ENCODE data around the gene GNA15.

GNA15 gene

GRCh38 chr19:3098515-3099346 is 37.1 kb upstream of the GNA15 start:
- Histone ChIP-seq H3K27me3 (ENCODE audit: insufficient read depth, low read length) (no peaks in the 10 kb centered on the region), H3K4me3 (ENCODE audit: low read length) (no peak overlapping the region), H3K9me3 (ENCODE audit: insufficient read depth, low read depth, low read length) (no peaks in the 10 kb centered on the region), H3K27ac (ENCODE audit: low read depth, low read length) (no peak overlapping the region), H3K9ac (ENCODE audit: low read depth, low read length) (no peak overlapping the region), H3K4me1 (ENCODE audit: insufficient read depth, low read length) (peaks cover 11% of the 10 kb centered on the region; the same call in 1 of the 2 replicates), H3K36me3 (ENCODE audit: insufficient read depth, low read length) (no peaks in the 10 kb centered on the region)
- WGBS = 92% methylated on average over 40 of the region's 40 CpGs

DNA sequence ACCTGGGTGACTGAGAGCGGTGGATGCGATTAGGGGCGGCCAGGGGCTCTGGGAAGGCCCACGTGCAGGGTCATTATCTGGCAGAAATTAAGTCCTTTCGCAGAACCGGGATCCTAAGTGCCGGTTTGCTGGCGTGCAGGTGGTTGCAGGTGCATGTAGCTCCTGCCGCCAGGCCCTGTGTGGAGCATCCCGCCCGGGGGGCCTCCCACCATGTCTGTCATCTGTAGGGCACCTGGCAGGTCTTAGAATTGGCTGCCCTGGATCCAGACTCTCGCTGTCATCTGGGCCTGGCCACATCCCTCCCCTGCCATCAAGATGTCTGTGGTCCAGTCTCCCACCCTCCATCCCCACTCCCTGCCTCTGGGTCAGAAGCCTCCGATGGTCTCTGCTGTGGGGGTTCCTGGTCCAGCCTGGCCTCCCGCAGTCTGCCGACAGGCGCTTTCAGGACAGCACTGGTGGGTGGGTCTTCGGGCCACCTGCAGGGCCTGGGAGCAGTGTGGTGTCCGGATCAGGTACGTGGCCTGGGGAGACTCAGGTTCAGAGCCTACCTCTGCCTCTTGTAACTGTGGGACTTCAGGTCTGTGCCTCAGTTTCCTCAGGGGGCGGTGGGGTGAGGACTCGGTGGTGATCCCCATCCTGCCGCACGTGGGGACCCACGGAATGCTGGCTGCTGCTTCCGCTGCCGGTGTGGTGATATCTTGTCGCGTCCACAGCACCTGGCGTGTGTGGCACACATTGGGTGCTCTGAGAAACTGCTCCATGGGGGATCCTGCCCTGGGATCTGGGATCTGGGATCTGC is 36.3 kb upstream of the GNA15 start:
- H3K36me3 ChIP-seq (ENCODE audit: insufficient read depth, low read length) = no peaks in the 10 kb centered on the region
- peaks cover 11% of the 10 kb centered on the region; the same call in 1 of the 2 replicates for H3K4me1 ChIP-seq (ENCODE audit: insufficient read depth, low read length)
- no peak overlapping the region for H3K27ac ChIP-seq (ENCODE audit: low read depth, low read length)
- H3K9ac ChIP-seq (ENCODE audit: low read depth, low read length) = no peak overlapping the region
- H3K4me3 ChIP-seq (ENCODE audit: low read length) = no peak overlapping the region
- H3K27me3 ChIP-seq (ENCODE audit: insufficient read depth, low read length) = no peaks in the 10 kb centered on the region
- WGBS = 93% methylated on average over 29 of the region's 29 CpGs
- H3K9me3 ChIP-seq (ENCODE audit: insufficient read depth, low read depth, low read length) = no peaks in the 10 kb centered on the region

GRCh38 chr19:3100331-3100730 is 35.5 kb upstream of the GNA15 start:
- H3K36me3 ChIP-seq (ENCODE audit: insufficient read depth, low read length) = no peaks in the 10 kb centered on the region
- peaks cover 8% of the 10 kb centered on the region; the same call in 1 of the 2 replicates for H3K4me1 ChIP-seq (ENCODE audit: insufficient read depth, low read length)
- 94% methylated on average over 14 of the region's 14 CpGs for WGBS
- H3K9me3 ChIP-seq (ENCODE audit: insufficient read depth, low read depth, low read length) = no peaks in the 10 kb centered on the region
- no peak overlapping the region for H3K4me3 ChIP-seq (ENCODE audit: low read length)
- no peak overlapping the region for H3K27ac ChIP-seq (ENCODE audit: low read depth, low read length)
- no peak overlapping the region for H3K9ac ChIP-seq (ENCODE audit: low read depth, low read length)
- H3K27me3 ChIP-seq (ENCODE audit: insufficient read depth, low read length) = no peaks in the 10 kb centered on the region

DNA sequence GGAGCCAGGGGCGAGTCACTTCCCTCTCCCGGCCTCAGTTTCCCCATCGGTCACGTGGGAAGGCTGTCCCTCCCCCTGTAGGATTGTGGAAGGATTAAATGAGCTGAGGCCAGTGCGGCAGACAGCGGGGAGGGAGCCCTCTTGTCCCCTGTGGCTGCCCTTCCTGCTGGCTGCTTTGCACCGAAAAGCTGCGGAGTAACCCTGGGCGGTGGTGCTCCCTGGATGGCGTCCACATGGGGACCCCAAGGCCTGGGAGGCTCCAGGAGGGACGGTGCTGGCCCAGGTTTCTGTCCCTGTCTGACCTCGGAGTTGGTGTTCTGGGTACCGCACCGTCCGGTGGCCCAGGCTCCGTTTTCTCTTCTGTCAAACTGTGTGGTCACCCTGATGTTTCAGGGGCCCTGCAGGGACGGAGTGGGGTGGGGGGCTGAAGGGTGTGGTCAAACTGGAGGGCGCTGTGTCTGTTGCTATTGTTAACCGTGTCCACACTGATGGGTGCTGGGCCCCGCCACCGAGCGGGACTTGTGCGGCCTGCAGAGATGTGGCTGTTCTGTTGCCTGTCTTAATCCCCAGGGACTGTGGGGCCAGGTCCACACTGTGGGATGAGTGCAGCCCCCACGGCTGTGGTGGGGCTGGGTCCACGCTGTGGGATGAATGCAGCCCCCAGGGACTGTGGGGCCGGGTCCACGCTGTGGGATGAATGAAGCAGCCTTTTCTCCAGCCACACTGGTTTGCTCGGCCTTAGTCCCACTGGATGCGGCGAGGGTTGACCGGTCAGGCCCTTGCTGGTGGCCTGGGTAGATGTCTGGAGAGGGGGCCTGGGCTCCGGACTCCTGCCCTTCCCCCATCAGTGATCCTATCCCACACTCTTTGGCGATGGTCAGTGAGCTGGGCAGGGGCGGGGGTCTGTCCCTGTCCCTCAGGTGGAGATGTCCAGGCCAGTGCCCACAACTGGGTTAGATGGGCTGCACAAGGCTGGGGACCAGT is 34.8 kb upstream of the GNA15 start:
- no peaks in the 10 kb centered on the region for H3K36me3 ChIP-seq (ENCODE audit: insufficient read depth, low read length)
- 88% methylated on average over 34 of the region's 34 CpGs for WGBS
- 0 out of 2 replicates have a peak, but pooled peaks cover 4% of the 10 kb centered on the region for H3K4me1 ChIP-seq (ENCODE audit: insufficient read depth, low read length)
- H3K27ac ChIP-seq (ENCODE audit: low read depth, low read length) = no peak overlapping the region
- H3K4me3 ChIP-seq (ENCODE audit: low read length) = no peak overlapping the region
- no peak overlapping the region for H3K9ac ChIP-seq (ENCODE audit: low read depth, low read length)
- no peaks in the 10 kb centered on the region for H3K27me3 ChIP-seq (ENCODE audit: insufficient read depth, low read length)
- no peaks in the 10 kb centered on the region for H3K9me3 ChIP-seq (ENCODE audit: insufficient read depth, low read depth, low read length)

DNA sequence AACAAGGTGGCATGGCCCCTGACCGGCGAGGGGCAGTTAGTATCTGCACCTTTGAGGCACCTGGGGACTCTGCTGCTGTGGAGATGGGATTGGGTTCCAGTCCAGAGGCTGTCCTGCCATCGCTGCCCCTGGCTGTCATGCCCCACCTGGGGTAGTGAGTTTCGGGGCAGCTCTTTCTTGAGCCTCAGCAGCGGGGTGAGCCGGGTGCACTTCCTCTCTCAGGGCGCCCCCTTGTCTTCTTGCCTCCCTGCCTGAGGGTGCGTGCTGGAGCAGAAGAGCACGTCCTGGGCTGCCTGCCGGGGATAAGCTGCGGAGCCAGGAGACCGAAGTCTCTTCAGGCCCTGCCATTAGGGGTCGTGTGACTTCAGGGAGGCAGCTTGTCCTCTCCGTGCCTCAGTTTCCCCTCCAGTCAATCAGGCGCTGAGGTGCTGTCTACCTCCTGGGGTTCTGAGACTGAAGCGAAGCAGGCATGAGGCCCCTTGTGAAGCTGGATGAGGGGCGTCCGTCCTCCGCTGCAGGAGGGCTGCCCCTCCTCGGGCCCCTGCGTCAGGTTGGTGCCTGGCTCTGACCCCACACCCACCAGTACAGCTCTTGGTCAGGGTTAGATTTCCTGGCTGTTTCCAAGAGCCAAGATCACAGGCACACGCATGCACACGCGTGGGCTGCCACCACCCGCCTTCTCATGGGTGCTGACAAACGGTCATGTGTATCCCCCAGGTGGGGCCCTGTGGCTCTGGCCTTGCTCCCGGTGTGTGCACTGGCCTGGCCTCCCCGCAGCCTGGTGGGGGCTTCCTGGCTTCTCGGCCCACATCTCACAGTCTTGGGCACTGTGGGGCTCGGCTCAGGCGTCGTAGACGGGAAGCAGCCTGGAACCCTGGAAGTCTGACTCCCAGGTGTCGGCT is 33.3 kb upstream of the GNA15 start:
- H3K36me3 ChIP-seq (ENCODE audit: insufficient read depth, low read length) = no peaks in the 10 kb centered on the region
- no peak overlapping the region for H3K27ac ChIP-seq (ENCODE audit: low read depth, low read length)
- no peak overlapping the region for H3K9ac ChIP-seq (ENCODE audit: low read depth, low read length)
- no peaks in the 10 kb centered on the region for H3K4me1 ChIP-seq (ENCODE audit: insufficient read depth, low read length)
- no peak overlapping the region for H3K4me3 ChIP-seq (ENCODE audit: low read length)
- H3K27me3 ChIP-seq (ENCODE audit: insufficient read depth, low read length) = no peaks in the 10 kb centered on the region
- H3K9me3 ChIP-seq (ENCODE audit: insufficient read depth, low read depth, low read length) = no peaks in the 10 kb centered on the region
- 93% methylated on average over 34 of the region's 34 CpGs for WGBS

GRCh38 chr19:3104708-3104983 is 31.2 kb upstream of the GNA15 start:
- Histone ChIP-seq H3K4me3 (ENCODE audit: low read length) (no peak overlapping the region), H3K27ac (ENCODE audit: low read depth, low read length) (no peak overlapping the region), H3K9ac (ENCODE audit: low read depth, low read length) (no peak overlapping the region), H3K36me3 (ENCODE audit: insufficient read depth, low read length) (no peaks in the 10 kb centered on the region), H3K27me3 (ENCODE audit: insufficient read depth, low read length) (no peaks in the 10 kb centered on the region), H3K4me1 (ENCODE audit: insufficient read depth, low read length) (no peaks in the 10 kb centered on the region), H3K9me3 (ENCODE audit: insufficient read depth, low read depth, low read length) (no peaks in the 10 kb centered on the region)
- 87% methylated on average over 10 of the region's 10 CpGs for WGBS

GRCh38 chr19:3105641-3106508 is 30.0 kb upstream of the GNA15 start:
- Histone ChIP-seq H3K9ac (ENCODE audit: low read depth, low read length) (no peak overlapping the region), H3K9me3 (ENCODE audit: insufficient read depth, low read depth, low read length) (no peaks in the 10 kb centered on the region), H3K27ac (ENCODE audit: low read depth, low read length) (no peak overlapping the region), H3K36me3 (ENCODE audit: insufficient read depth, low read length) (no peaks in the 10 kb centered on the region), H3K27me3 (ENCODE audit: insufficient read depth, low read length) (no peaks in the 10 kb centered on the region), H3K4me3 (ENCODE audit: low read length) (no peak overlapping the region), H3K4me1 (ENCODE audit: insufficient read depth, low read length) (no peaks in the 10 kb centered on the region)
- 95% methylated on average over 33 of the region's 33 CpGs for WGBS

DNA sequence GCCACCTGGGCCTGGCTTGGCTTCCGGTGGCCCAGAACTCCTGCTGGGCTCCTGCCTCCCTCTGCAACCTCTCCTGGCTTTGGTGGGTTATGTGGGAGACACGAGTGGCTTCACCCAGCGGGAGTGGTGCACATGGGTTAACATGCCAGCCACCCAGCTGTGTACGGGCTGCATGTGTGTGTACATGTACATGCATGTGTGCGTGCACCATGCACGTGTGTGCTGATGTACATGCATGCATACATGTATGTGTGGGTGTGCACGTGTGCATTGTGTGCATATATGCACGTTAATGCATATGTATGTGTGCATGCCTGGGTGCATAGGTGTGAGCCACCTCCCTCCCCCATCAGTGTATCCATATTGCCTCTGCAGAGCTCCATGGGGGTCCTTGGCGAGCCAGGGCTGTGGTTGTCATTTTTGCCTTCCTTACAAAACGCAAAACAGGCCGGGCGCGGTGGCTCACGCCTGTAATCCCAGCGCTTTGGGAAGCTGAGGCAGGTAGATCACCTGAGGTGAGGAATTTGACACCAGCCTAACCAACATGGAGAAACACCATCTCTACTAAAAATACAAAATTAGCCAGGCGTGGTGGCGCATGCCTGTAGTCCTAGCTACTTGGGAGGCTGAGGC is 29.2 kb upstream of the GNA15 start:
- Histone ChIP-seq H3K27me3 (ENCODE audit: insufficient read depth, low read length) (no peaks in the 10 kb centered on the region), H3K4me1 (ENCODE audit: insufficient read depth, low read length) (no peaks in the 10 kb centered on the region), H3K9me3 (ENCODE audit: insufficient read depth, low read depth, low read length) (no peaks in the 10 kb centered on the region), H3K4me3 (ENCODE audit: low read length) (no peak overlapping the region), H3K9ac (ENCODE audit: low read depth, low read length) (no peak overlapping the region), H3K27ac (ENCODE audit: low read depth, low read length) (no peak overlapping the region), H3K36me3 (ENCODE audit: insufficient read depth, low read length) (no peaks in the 10 kb centered on the region)
- 95% methylated on average over 17 of the region's 17 CpGs for WGBS

DNA sequence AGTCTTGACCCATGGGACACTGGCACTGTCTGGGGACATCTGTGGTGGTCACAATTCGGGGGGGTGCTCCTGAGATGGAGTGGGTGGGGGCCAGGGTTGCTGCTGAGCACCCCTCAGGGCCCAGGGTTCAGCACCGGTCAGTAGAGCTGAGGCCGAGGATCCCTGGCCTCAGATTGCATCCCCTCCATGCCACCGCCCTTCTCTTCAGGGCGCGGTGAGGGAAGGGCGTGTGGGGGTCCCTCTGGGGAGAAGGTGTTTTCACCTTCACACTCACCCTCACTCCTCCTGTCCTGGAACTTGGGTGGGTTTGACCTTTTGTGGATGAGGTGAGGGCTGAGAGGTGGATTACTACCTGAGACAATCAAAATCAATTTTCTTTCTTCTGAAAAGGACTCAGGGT is 28.2 kb upstream of the GNA15 start:
- no peaks in the 10 kb centered on the region for H3K27me3 ChIP-seq (ENCODE audit: insufficient read depth, low read length)
- H3K9ac ChIP-seq (ENCODE audit: low read depth, low read length) = no peak overlapping the region
- 94% methylated on average over 4 of the region's 7 CpGs for WGBS
- H3K9me3 ChIP-seq (ENCODE audit: insufficient read depth, low read depth, low read length) = no peaks in the 10 kb centered on the region
- no peak overlapping the region for H3K4me3 ChIP-seq (ENCODE audit: low read length)
- no peaks in the 10 kb centered on the region for H3K36me3 ChIP-seq (ENCODE audit: insufficient read depth, low read length)
- H3K27ac ChIP-seq (ENCODE audit: low read depth, low read length) = no peak overlapping the region
- no peaks in the 10 kb centered on the region for H3K4me1 ChIP-seq (ENCODE audit: insufficient read depth, low read length)

Measured in HUES64 (cell line).